OCI-LY1 (cell line): Measurements from ENCODE around the gene NR0B2.

Experiments used
- CTCF ChIP-seq: fragments of 200-600 bp; sonication (generic), shearing (Covaris generic); IDR thresholded peaks from 2 replicates; pipeline ENCODE4 v1.5.1; 2017; ENCODE audit warnings: mild to moderate bottlenecking, antibody characterized with exemption, low read length, moderate library complexity, mixed read lengths
- EZH2 ChIP-seq: fragments of 200-600 bp; sonication (generic), shearing (Covaris generic); IDR thresholded peaks from 2 replicates; pipeline ENCODE4 v1.8.0; 2017; ENCODE audit warnings: borderline replicate concordance, mixed run types, mild to moderate bottlenecking, antibody characterized with exemption, low read length, moderate library complexity, mixed read lengths

- TF ChIP-seq CTCF (0 out of 2 replicates have a peak, but pooled peaks have one; percentile 13), EZH2 (no peak)
Measured at GRCh38 chr1:26864610-26865480, 48.9 kb downstream of the NR0B2 start.
